ENCODE results near the gene LCN12.

GRCh38 chr9:136995362-136995761 lies 43.3 kb downstream of the LCN12 start:
- TF ChIP-seq CTCF (IDR thresholded peaks at IDR 0.05) (no peak), POLR2AphosphoS5 (IDR thresholded peaks at IDR 0.05) (no peak), EP300 (IDR thresholded peaks at IDR 0.05) (no peak), POLR2A (IDR thresholded peaks at IDR 0.05) (no peak)

Data from gastroesophageal sphincter (tissue), 3 donors.